MM.1S (cell line): ENCODE results near the gene COL25A1.

ENCODE experiments used
- CTCF ChIP-seq: fragments of 300-600 bp; sonication (generic); IDR thresholded peaks from 2 replicates; pipeline ENCODE4 v1.5.1; 2016; ENCODE audit warnings: antibody characterized with exemption, low read length, mixed read lengths
- EZH2phosphoT487 ChIP-seq: fragments of 300-600 bp; sonication (generic); IDR thresholded peaks from 2 replicates; pipeline ENCODE4 v1.6.1; 2018; ENCODE audit warnings: antibody characterized with exemption, low read length

GRCh38 chr4:108772402-108772801 lies 530.1 kb downstream of the COL25A1 start:
- TF ChIP-seq CTCF (no peak), EZH2phosphoT487 (no peak)
